ENCODE measurements around the gene OR4N2.
"Not testable (repeated sequence)": the region's sequence is repeated elsewhere in the genome, so short reads cannot be mapped to it uniquely, and the experiment has no call there.

OR4N2 gene

DNA sequence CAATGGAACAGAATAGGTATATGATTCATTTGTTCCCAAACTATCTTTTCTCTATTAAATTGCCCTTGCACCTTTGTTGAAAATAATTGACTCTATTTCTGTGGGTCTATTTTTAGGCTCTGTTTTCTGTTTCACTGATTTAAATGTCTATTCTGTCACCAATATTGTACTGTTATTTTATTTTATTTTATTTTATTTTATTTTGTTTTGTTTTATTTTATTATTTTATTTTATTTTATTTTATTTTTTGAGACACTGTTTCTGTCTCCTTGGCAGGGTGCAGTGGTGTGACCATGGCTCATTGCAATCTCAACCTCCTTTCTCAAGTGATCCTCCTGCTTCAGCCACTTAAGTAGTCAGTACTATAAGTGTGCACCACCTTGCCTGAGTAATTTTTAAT is 34.9 kb downstream of the OR4N2 start:
- DNase-seq: no peak

DNA sequence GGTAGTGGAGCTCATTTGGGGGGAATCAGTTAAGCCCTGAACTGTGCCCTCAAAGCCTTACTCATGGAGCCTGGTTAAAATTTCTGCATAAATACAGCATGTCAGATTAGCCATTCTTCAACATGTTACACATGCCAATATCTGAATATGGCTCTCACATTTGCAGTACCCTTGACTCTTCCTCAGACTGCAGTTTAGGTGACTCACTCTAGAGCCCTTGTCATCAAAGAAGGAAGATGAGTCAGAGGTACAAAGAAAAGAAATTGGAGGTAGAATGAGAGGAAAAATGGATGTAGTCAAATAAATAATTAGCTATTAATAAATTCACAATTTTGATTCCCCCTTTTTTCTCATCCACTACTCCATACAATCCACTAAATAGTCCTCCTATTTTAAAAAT is 47.8 kb downstream of the OR4N2 start:
- DNase-seq: no peak

DNA sequence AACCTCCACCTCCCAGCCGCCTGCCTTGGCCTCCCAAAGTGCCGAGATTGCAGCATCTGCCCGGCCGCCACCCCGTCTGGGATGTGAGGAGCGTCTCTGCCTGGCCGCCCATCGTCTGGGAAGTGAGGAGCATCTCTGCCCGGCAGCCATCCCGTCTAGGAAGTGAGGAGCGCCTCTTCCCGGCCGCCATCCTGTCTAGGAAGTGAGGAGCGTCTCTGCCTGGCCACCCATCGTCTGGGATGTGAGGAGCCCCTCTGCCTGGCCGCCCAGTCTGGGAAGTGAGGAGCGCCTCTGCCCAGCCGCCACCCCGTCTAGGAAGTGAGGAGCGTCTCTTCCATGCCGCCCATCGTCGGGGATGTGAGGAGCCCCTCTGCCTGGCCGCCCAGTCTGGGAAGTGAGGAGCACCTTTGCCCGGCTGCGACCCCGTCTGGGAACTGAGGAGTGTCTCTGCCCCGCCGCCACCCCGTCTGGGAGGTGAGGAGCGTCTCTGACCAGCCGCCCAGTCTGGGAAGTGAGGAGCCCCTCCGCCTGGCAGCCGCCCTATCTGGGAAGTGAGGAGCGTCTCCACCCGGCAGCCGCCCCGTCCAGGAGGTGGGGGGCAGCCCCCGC is 62.6 kb downstream of the OR4N2 start:
- DNase-seq: not testable (repeated sequence)

DNA sequence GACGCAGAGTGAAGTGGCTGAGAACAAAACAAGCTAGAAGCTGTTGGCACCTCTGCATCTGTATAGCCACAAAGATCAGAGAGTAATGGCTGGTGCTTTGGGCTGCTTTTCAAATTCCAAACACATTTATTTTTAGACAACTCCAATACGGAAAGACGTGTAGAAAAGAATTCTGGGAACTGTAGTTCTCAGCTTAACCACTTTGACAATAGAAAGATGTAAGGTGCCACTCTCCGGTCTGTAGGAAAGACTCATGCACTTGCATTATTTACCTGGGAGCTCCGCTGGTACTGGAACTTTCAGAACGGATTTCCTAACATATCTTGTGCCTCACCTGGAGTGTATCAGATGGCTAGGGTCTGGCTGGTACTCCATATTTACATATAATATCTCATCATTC is 69.6 kb downstream of the OR4N2 start:
- no peak for DNase-seq

DNA sequence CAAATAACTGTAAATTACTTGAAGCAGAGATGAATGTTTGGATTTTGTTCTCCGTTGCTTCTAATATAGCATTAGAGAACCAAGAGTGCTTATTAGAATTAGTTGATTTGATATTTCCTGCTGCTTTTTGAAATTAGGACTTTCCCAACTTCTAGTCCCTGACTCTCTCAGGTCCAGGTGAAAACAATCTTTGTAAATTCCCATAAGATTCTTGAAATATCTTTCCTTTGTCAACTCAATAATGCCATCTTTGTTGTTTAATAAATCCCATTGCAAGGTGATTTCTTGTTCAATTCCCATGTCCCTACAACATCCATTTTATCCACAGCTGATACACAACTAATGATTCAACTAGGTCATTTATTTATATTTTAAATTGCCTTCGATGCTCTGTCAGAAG is 71.3 kb downstream of the OR4N2 start, which contains the start of gene OR4K2:
Gene OR4K2 (plus strand): TSS at position 301 of the 400 bp plus-strand sequence. CDS start 1,126 bp downstream, outside the sequence.
- no peak for DNase-seq

DNA sequence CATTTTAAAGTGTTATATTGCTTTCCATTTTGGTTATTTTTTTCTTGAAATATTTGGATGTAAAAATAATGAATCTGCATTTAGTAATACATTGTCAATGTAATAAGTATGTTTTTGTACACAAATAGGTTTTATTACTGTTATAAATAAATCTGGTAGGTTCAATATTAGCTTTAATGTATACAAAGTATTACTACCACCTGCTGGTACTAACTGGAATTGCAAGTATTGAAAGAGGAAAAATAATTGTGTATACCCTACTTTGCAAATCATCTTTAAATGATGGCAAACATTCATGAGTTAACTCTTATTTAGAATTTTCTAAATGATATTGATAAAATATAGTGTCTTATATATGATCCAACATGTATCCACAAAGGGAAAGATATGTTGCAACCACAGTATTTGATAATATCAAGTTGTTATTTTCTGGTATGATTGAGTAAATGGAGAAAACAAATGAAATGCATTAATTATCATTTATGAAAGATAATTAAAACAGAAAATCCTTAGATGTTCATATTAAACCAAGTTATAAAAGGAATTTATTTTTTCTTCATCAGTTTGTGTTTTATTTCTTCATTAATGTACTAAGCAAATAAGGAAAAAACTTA is 74.6 kb downstream of the OR4N2 start:
- DNase-seq: no peak

Measured in right hindlimb (tissue), 1 donor.